ENCODE results near the gene L3MBTL4. TPM values are rescaled to one million over a fixed set of nuclear protein-coding genes. Genes with fewer than 3 reads are reported as not detected.

The L3MBTL4 gene
- total and polyA plus RNA-seq, 10 of the 15 experiments (the other 5 are each of a cell fraction or from before 2014, with no cell fraction given), result 1.3 to 8.7 (median 3.8) TPM

GRCh38 chr18:6341709-6342108, 73.0 kb downstream of the L3MBTL4 start (continued):
- TF ChIP-seq, protein P1, sequence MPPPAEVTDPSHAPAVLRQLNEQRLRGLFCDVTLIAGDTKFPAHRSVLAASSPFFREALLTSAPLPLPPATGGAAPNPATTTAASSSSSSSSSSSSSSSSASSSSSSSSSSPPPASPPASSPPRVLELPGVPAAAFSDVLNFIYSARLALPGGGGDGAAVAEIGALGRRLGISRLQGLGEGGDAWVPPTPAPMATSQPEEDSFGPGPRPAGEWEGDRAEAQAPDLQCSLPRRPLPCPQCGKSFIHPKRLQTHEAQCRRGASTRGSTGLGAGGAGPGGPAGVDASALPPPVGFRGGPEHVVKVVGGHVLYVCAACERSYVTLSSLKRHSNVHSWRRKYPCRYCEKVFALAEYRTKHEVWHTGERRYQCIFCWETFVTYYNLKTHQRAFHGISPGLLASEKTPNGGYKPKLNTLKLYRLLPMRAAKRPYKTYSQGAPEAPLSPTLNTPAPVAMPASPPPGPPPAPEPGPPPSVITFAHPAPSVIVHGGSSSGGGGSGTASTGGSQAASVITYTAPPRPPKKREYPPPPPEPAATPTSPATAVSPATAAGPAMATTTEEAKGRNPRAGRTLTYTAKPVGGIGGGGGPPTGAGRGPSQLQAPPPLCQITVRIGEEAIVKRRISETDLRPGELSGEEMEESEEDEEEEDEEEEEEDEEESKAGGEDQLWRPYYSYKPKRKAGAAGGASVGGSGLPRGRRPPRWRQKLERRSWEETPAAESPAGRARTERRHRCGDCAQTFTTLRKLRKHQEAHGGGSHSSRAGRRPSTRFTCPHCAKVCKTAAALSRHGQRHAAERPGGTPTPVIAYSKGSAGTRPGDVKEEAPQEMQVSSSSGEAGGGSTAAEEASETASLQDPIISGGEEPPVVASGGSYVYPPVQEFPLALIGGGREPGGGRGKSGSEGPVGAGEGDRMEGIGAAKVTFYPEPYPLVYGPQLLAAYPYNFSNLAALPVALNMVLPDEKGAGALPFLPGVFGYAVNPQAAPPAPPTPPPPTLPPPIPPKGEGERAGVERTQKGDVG (CRISPR knock-in tag; IDR thresholded peaks at IDR 0.05), result no peak
- no peak for TF ChIP-seq EZH2 (IDR thresholded peaks at IDR 0.05; ENCODE audit: borderline replicate concordance, control insufficient read depth, low read depth, low read length)
- no peak for TF ChIP-seq RUNX3 (IDR thresholded peaks at IDR 0.05; ENCODE audit: low read length)
- no peak for TF ChIP-seq ZNF24 (IDR thresholded peaks at IDR 0.05)
- TF ChIP-seq, protein P2, sequence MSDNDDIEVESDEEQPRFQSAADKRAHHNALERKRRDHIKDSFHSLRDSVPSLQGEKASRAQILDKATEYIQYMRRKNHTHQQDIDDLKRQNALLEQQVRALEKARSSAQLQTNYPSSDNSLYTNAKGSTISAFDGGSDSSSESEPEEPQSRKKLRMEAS (IDR thresholded peaks at IDR 0.05; ENCODE audit: low read depth, low read length), result no peak

- H3K9ac ChIP-seq (ENCODE audit: control insufficient read depth, insufficient read depth, low read length), result no peak overlapping the region
- RAD21 ChIA-PET (ENCODE audit: unreplicated experiment), result no interaction called here
- H3K27ac ChIP-seq (ENCODE audit: control insufficient read depth, insufficient read depth), result no peak overlapping the region
- ATAC-seq (no peak), FAIRE-seq (no peak), DNase-seq (ENCODE audit: low read depth, low spot score) (no peak)
- SMC1A ChIA-PET (ENCODE audit: uncharacterized antibody, unreplicated experiment), result no interaction called here
- peaks cover 9% of the 10 kb centered on the region for H3K9me3 ChIP-seq (replicated peaks; ENCODE audit: control insufficient read depth, insufficient read depth, low read length)
- no TSS peak for BruUV-seq (replicated peaks)
- H3K79me2 ChIP-seq (ENCODE audit: control insufficient read depth, insufficient read depth, low read length), result no peaks in the 10 kb centered on the region
- in situ Hi-C loops (cut with MboI) (no loop called here), intact Hi-C loops (cut with micrococcal nuclease; ENCODE audit: unreplicated experiment) (no loop called here)
- H2AFZ ChIP-seq (ENCODE audit: control insufficient read depth, low read depth, low read length), result no peak overlapping the region
- no peaks in the 10 kb centered on the region for H3K27me3 ChIP-seq (replicated peaks in 1 of 2; ENCODE audit: control insufficient read depth in 2 of 2, insufficient read depth in 2 of 2, low read length in 1 of 2)
- H3K36me3 ChIP-seq (ENCODE audit: control insufficient read depth in 2 of 2, insufficient read depth in 2 of 2, low read length in 1 of 2), result no peaks in the 10 kb centered on the region
- no peak overlapping the region for H3K4me2 ChIP-seq (ENCODE audit: control insufficient read depth, insufficient read depth)
- H4K20me1 ChIP-seq (ENCODE audit: control insufficient read depth, insufficient read depth), result no peaks in the 10 kb centered on the region
- POLR2A ChIA-PET, result no interaction called here
- no peaks in the 10 kb centered on the region for H3K4me1 ChIP-seq (ENCODE audit: control insufficient read depth, insufficient read depth, low read length)
- H3K4me3 ChIP-seq, result no peak overlapping the region
- CTCF ChIA-PET, result no interaction called here
- TF ChIP-seq, protein P3, sequence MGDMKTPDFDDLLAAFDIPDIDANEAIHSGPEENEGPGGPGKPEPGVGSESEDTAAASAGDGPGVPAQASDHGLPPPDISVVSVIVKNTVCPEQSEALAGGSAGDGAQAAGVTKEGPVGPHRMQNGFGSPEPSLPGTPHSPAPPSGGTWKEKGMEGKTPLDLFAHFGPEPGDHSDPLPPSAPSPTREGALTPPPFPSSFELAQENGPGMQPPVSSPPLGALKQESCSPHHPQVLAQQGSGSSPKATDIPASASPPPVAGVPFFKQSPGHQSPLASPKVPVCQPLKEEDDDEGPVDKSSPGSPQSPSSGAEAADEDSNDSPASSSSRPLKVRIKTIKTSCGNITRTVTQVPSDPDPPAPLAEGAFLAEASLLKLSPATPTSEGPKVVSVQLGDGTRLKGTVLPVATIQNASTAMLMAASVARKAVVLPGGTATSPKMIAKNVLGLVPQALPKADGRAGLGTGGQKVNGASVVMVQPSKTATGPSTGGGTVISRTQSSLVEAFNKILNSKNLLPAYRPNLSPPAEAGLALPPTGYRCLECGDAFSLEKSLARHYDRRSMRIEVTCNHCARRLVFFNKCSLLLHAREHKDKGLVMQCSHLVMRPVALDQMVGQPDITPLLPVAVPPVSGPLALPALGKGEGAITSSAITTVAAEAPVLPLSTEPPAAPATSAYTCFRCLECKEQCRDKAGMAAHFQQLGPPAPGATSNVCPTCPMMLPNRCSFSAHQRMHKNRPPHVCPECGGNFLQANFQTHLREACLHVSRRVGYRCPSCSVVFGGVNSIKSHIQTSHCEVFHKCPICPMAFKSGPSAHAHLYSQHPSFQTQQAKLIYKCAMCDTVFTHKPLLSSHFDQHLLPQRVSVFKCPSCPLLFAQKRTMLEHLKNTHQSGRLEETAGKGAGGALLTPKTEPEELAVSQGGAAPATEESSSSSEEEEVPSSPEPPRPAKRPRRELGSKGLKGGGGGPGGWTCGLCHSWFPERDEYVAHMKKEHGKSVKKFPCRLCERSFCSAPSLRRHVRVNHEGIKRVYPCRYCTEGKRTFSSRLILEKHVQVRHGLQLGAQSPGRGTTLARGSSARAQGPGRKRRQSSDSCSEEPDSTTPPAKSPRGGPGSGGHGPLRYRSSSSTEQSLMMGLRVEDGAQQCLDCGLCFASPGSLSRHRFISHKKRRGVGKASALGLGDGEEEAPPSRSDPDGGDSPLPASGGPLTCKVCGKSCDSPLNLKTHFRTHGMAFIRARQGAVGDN (IDR thresholded peaks at IDR 0.05), result no peak
- TF ChIP-seq RAD21 (IDR thresholded peaks at IDR 0.05; ENCODE audit: insufficient read depth, low read depth, low read length) (no peak), PAX8 (IDR thresholded peaks at IDR 0.05) (no peak), PBX3 (IDR thresholded peaks at IDR 0.05; ENCODE audit: insufficient replicate concordance, low read depth, low read length) (no peak), SP1 (IDR thresholded peaks at IDR 0.05; ENCODE audit: low read depth, low read length) (no peak), TAF1 (IDR thresholded peaks at IDR 0.05; ENCODE audit: borderline replicate concordance, low read depth, low read length) (no peak), RB1 (IDR thresholded peaks at IDR 0.05; ENCODE audit: borderline replicate concordance) (no peak), BCL11A (IDR thresholded peaks at IDR 0.05; ENCODE audit: low read depth, low read length) (no peak), ATF7 (IDR thresholded peaks at IDR 0.05; ENCODE audit: low read depth) (no peak), FOXK2 (IDR thresholded peaks at IDR 0.05) (no peak)
Observed at GRCh38 chr18:6341303-6341702, 73.4 kb downstream of the L3MBTL4 start.
